Epidermal melanocyte (primary cell): ENCODE data around the gene OR10G3.

Experiments used
- DNase-seq: peaks from one replicate; pipeline ENCODE4 v3.0.0; 2011; ENCODE audit warnings: low spot score; ENCODE audit not compliant: insufficient read length

Gene OR10G3

GRCh38 chr14:21535545-21536417 is 44.1 kb downstream of the OR10G3 start:
- DNase-seq = no peak

GRCh38 chr14:21534576-21534975 is 45.3 kb downstream of the OR10G3 start:
- DNase-seq = no peak

GRCh38 chr14:21533294-21533693 is 46.6 kb downstream of the OR10G3 start:
- no peak for DNase-seq

GRCh38 chr14:21529515-21529914 is 50.4 kb downstream of the OR10G3 start:
- no peak for DNase-seq

- DNase-seq = no peak
These were observed 51.2 kb downstream of the OR10G3 start for GRCh38 chr14:21528381-21529348.

GRCh38 chr14:21527318-21527679 is 52.6 kb downstream of the OR10G3 start:
- no peak for DNase-seq

GRCh38 chr14:21526672-21527317 is 53.1 kb downstream of the OR10G3 start:
- DNase-seq = no peak

- no peak for DNase-seq
These were observed 53.8 kb downstream of the OR10G3 start, which contains the start of gene SALL2 for GRCh38 chr14:21525962-21526671. TSS of gene SALL2 (minus strand) at chr14:21526346. CDS start at chr14:21526127, 219 bp downstream.

- DNase-seq = no peak
These were observed 54.3 kb downstream of the OR10G3 start for GRCh38 chr14:21525571-21525961.

GRCh38 chr14:21524575-21525490 is 55.0 kb downstream of the OR10G3 start:
- no peak for DNase-seq

GRCh38 chr14:21523203-21523602 is 56.7 kb downstream of the OR10G3 start:
- DNase-seq = no peak

- DNase-seq = no peak
These were observed 58.4 kb downstream of the OR10G3 start for GRCh38 chr14:21521501-21521900.

- DNase-seq = no peak
These were observed 59.1 kb downstream of the OR10G3 start for GRCh38 chr14:21520767-21521166.

- DNase-seq = no peak
These were observed 61.2 kb downstream of the OR10G3 start for GRCh38 chr14:21518725-21519124.
